Activated CD4-positive, alpha-beta T cell treated with anti-CD3 and anti-CD28 coated beads for 24 hours (primary cell): ENCODE data around the gene PKDREJ.

Experiments used
- DNase-seq, 2 donors: peaks; one replicate each; pipeline ENCODE4 v3.0.0-alpha.2; 2020; ENCODE audit warnings: low read depth in 2 of 2

PKDREJ gene

DNA sequence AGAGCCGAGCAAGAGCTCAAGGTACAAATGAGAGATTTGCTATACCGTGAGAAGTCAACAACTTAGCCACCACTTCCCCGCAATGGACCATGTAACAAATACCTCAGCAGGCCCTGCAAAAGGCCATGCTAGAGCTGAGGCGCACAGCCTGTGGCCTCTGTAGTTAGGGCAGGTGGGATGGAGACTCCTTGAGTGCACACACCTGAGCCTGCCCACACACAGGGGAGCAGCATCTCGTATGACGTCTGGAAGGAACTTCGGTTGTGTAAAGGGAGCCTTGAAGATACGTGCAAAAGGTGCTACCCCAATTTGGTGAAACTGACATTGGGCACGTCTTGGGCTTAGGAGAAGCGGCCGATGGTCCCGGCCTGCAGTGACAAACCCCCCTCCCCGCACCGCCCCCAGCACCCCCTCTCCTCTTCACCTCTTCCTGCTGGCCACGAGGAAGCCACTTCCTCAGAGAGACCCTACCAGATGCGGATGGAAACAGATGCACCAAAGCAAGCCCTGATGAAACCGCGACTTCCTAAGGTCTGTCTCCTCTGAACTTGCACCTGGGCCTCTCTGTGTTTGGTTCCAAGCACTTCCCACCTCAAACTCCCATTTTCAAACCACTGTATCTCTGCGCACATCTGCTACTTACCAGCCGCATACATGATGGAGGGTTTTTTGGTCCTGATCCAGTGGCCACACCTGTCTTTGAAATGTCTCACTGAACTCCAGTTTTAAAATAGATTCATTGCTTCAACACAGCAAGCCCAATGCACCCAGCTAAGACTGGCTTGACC, 23.7 kb downstream of the PKDREJ start:
- no peak for DNase-seq

DNA sequence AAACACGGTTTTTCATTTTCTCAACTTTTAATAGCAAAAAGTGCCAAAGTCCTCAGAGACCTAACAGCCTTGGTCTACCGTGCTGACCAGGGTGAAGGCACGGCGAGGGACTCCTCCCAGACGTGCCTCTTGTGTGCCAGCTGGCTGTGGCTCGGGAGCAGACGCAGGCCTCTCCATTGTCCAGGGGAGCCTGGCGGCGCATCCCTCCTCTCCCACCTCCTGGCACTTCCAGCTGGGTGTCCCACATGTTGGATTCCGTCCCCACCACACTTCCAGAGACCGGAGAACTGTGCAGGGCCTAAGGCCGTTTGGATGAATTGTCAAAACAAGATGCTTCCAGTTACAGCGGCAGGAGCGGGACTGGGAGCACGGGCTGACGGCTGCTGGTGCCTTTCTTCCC, 24.6 kb downstream of the PKDREJ start:
- no peak for DNase-seq

DNA sequence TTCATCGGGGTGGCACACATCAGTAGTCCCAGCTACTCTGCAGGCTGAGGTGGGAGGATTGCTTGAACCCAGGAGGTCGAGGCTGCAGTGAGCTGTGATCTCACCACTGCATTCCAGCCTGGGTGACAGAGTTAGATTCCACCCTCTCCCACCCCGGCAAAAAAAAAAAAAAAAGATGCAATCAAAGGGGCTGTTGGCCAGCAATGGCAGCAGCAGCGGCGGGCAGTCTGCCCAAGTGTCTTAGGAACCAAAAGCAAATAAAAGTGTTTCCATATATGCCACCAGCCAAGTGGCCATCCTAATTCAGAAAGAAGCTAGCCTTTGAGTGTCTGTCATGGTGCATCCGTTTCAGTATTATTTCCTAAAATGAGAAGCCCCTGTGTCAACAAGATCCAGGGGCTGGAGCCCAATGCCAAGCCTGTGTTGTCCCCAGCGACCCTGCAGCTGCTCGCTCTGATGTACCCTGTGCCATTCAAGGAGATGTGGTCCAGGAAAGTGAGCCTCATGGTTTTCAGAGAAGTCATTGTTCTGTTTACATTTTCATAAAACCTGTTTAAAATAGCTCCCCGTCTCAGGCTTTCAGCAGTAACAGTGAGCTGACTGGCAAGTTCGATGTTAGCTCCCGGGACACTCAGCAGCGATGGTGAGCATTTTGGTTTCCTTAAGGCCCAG, 25.6 kb downstream of the PKDREJ start:
- DNase-seq: no peak

DNA sequence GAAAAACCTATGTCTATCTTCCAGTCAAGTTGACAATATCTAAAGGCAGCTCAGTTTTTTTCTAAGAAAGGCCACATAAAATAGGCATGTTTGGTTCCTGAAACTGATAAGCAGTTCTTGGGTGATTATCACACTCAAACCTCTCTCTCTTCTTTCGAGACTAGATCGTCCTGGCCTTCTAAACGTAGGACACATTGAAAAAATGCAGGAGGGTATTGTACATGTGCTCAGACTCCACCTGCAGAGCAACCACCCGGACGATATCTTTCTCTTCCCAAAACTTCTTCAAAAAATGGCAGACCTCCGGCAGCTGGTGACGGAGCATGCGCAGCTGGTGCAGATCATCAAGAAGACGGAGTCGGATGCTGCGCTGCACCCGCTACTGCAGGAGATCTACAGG, 28.2 kb downstream of the PKDREJ start:
- DNase-seq: no peak

DNA sequence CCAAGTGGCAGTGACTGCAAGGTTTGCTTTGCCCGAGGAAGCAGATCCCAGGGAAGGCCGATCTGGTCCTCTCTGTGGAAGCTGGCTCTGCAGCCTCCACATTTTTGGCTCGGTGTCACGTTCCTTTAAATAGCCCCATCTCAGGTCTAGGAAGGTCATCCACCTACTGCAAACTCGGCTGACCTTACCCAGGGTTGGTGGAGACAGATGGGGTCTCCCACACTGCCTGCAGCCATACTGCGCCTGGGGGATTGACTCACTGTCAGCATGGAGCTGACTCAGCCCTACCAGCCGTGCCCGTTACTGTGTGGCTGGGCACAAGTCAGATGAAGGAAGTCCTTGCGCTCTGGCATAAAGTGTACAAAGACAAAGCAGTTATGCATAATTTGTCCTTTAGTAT, 29.9 kb downstream of the PKDREJ start:
- no peak for DNase-seq

DNA sequence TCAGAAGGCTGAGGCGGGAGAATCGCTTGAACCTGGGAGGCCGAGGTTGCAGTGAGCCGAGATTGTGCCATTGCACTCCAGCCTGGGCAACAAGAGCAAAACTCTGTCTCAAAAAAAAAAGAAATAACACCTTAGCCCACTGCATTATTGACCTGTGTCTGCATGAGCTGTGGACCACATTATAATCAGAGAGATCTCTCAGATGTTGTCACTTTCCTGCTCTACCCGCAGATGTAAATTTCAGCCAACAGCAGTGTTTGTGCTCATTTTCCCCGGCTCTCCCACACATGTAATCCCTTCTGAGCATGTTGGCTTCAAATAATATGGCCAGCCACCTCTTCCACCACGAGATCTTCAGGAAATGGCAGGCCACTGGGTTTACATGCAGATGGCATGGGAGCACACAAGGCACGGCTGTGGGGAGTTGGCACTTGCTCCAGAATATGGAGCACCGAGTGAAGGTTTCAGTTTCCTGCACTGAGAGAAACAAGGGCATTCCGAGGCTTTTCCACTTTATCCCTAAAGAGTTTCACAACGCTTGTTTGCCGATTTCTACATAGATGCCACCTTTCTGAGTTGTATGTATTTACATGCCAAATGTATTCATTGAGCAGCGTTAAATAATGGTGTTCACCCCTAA, 32.8 kb downstream of the PKDREJ start:
- DNase-seq: no peak

DNA sequence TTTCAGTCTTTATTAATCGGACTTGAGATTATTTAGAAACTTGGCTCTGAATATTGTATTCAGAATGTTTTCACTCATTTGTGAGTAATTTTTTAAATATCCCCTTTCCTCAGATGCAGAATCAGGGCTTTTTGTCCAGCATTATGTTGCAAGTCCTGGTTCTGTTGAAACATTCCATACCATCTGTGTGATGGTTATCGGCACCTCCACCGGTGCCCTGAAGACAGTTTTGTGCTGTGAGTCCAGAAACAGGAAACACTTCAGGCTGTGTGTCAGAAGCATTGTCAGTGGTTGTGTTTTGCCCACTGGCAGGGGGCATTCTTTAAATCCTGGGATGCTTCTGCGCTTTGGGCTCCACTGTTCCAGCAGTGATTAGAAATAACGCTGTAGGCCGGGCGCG, 33.4 kb downstream of the PKDREJ start:
- DNase-seq: no peak

DNA sequence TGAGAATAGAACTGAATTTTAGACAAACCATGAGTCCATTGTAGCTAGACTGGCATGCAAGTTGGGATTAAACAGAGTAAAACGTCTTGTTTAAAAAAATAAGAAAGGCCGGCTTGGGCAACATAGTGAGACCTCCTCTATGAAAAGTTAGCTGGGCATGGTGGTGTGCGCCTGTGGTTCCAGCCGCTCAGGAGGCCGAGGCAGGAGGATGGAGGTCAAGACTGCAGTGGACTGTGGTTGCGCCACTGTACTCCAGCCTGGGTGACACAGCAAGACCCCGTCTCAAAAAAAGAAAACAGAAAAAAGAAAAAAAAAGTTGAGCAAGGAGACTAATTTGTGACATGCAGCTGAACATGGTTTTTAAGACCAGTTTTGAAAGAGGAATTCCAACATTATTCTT, 36.6 kb downstream of the PKDREJ start:
- DNase-seq: no peak

DNA sequence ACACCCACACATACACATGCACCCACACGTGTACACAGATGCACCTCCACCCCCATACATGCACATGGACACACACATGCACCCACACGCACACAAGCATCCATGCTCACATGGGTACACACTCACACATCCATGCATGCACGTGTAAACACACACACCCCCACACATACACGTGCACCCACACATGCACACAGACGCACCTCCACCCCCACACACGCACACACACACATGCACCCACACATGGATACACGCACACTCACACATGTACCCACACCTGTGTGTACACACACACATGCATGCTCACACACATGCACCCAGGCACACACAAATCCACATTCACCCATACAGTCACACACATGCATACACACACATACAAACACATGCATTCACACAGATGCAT, 37.5 kb downstream of the PKDREJ start:
- no peak for DNase-seq

DNA sequence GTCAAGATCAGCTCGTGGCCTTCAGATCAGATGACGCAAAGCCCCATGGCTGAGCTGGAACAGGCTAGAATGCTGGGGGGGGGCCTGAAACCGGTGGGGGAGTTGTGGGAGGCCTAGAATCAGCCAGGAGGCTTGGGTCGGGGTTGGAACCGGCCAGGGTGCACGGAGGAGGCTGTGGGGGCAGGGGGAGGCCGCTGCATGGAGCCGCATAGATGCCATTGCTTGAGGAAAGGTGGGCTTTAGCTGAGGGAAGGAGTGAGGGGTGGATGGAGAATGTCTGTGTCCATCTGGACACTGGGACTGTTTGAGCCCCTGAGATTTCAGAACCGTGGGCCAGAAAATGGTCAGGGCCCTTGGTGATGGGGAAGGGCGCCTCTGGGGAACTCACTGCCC, 38.2 kb downstream of the PKDREJ start:
- DNase-seq: no peak

DNA sequence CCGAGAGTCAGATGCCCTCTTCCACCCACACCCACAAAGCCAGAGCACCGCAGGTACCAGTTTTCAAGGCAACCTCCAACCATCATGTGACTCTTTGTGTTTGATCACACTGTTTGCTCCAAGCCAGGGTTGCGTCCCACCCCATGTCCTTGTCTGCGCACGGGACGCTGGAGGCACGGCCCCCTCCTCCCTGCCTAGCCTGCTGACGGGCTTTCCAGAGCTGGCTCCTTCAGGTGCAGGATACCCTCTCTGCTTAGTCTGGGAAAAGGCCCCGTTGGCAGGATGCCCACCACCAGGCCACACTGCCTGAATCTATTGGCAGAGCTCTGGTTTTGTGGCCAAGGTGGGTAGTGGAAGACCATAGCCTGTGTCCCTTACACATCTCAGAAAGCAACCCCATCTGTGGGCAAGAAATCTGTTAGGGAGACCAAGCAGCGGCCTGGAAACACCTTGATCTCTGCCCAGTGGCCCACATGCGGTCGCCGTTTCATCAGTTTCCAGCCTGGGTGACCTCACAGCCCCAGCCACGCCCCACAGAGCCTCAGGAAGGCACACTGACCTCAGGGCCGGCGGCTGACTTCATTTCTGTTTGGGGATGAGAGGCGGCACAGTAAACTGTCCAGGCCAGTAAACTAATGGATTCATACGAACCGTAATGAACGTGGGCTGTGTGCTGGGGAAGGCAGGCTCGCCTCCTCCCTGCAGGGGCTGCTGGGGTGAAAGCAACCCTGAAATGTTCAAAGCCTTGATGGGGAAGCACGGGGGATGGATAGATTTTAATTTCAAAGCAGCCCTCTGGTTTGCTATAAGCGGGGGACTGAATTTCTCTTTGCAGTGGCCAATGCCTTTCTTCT, 38.9 kb downstream of the PKDREJ start:
- no peak for DNase-seq

DNA sequence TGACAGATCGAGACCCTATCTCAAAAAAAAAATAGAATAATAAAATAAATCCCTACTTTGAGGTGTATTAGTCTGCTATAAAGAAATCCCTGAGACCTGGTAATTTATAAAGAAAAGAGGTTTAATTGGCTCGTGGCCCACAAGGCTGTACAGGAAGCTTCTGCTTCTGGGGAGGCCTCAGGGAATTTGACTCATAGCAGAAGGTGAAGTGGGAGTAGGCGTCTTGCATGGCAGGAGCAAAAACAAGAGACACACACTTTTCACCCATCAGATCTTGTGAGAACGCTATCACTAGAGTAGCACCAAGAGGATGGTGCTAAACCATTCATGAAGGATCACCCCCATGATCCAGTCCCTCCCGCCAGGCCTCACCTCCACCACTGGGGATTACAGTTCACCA, 42.2 kb downstream of the PKDREJ start:
- DNase-seq: no peak

DNA sequence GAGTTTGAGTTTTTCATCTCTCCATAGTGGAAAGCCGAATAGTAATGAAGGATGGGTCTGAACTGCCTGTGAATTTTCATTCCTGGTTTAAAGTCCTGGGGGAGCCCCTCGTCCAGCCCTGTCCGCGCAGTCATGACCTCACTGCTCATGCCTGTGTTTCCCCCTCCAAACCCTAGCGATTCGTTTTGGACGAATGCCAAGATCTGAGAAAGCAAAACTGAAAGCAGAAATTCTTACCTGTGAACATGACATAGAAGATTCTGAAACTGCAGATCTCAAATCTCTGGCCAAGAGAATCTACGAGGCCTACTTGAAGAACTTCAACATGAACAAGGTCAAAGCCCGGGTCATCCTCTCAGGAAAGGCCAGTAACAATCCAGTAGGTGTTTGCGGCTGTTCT, 43.5 kb downstream of the PKDREJ start:
- DNase-seq: no peak

DNA sequence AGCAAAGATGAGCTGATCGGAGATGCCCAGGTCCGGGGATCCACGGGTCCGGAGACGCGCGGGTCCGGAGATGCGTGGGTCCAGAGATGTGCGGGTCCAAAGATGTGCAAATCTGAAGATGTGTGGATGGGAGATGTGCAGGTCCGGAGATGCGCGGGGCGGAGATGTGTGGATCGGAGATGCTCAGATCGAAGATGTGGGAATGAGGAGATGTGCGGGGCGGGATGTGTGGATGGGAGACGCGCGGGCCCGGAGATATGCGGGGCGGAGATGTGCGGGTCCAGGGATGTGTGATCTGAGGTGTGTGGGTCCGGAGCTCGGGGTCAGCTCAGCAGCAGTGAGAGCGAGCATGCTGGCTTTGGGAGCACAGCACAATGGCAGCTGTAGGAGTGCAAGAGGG, 48.5 kb downstream of the PKDREJ start:
- no peak for DNase-seq

DNA sequence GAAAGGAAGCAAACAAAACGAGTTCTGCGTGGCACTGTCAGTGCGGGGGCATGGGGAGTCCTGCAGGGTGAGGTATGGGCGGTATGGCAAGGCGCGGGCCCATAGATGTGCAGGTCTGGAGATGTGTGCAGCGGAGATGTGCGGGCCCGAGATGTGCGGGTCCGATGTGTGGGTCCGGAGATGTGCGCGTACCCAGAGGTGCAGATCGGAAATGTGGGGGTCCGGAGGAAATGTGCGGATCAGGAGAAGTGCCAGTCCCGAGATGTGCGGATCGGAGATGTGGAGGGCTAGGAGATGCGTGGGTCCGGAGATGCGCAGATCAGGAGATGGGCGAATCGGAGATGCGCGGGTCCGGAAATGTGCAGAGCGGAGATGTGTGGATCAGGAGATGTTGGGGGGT, 49.0 kb downstream of the PKDREJ start:
- DNase-seq: no peak

DNA sequence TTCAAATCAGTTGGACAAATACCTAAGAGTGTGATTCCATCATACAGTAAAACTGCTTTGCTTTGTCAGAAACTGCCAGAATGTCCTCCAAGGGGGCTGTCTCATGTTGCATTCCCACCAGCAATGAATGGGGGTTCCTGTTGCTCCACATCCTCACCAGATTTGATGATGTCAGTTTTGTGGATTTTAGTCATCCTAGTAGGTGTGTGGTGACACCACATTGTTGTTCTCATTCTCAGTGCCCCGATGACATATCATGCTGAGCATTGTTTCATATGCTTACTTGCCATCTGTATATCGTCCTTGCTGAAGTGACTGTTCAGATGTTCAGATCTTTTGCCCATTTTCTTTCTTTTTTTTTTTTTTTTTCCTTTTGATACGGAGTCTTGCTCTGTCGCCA, 50.1 kb downstream of the PKDREJ start:
- DNase-seq: no peak

DNA sequence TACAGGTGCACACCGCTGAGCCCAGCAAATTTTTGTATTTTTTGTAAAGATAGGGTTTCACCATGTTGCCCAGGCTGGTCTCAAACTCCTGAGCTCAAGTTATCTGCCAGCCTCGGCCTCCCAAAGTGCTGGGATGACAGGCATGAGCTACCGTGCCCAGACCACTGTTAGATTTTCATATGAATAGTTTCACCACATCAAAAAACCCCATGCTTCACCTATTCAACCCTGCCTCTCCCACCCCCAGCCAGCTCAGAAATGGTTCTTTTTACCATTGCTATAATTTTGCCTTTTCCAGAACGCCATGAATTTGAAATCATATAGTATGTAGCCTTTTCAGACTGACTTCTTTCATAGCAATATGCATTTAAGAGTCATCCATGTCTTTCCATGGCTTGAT, 50.9 kb downstream of the PKDREJ start:
- DNase-seq: no peak

DNA sequence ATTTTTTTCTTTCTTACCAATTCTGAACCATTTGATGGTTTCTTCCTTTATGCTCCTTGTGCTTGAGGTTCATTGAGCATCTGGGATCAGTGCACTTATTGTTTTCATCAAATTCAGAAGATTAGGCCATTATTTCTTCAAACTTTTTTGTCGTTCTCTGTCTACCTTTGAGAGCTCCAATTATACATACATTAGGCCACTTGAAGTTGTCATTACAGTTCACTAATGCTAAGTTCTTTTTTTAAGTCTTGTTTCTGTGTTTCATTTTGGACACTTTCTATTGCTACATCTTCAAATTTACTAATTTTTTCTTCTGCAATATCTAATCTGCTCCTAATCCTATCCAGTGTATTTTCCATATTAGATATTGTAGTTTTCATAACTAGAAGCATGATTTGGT, 53.9 kb downstream of the PKDREJ start:
- DNase-seq: no peak
